Gastroesophageal sphincter (tissue), 3 donors: Measurements from ENCODE around the gene C3orf52.

Experiments used
- EP300 ChIP-seq: sonication (generic); formaldehyde crosslinking; IDR thresholded peaks from one replicate; pipeline ENCODE4 v1.6.1; 2017; ENCODE audit warnings: antibody characterized with exemption, mild to moderate bottlenecking
- POLR2AphosphoS5 ChIP-seq: sonication (generic); formaldehyde crosslinking; IDR thresholded peaks from one replicate; pipeline ENCODE4 v1.6.1; 2017; ENCODE audit warnings: antibody characterized with exemption
- TF ChIP-seq, protein P1 (sequence below), 4 experiments: fragments of 200-600 bp in 2 of 4; fragments of 450-650 bp in 2 of 4; sonication (generic) in 1 of 4; IDR thresholded peaks; one replicate each; pipeline ENCODE4 v1.5.1; 2017 to 2019; ENCODE audit warnings: antibody characterized with exemption in 4 of 4, mild to moderate bottlenecking in 2 of 4, moderate library complexity in 2 of 4

DNA sequence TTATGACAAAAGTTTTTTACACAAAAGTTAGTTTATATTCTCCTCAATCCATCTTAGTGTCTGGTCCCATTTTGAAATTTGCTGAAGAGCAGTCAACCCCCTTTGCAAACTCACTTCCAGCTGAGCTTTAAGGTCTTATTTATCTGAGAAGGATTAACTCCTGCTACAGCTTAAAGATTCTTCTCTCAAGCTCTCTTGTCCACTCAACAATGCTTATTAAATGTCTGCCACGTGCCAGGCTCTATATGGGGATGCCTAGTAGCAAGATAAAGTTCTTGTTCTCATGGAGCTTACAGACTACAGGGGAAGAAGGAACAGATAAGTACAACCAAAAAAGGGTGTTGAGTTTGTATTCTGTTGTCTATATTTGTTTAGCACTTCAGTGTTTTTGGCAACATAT is 33.0 kb upstream of the C3orf52 start:
- TF ChIP-seq EP300 (no peak), POLR2AphosphoS5 (no peak)
- TF ChIP-seq, protein P1, sequence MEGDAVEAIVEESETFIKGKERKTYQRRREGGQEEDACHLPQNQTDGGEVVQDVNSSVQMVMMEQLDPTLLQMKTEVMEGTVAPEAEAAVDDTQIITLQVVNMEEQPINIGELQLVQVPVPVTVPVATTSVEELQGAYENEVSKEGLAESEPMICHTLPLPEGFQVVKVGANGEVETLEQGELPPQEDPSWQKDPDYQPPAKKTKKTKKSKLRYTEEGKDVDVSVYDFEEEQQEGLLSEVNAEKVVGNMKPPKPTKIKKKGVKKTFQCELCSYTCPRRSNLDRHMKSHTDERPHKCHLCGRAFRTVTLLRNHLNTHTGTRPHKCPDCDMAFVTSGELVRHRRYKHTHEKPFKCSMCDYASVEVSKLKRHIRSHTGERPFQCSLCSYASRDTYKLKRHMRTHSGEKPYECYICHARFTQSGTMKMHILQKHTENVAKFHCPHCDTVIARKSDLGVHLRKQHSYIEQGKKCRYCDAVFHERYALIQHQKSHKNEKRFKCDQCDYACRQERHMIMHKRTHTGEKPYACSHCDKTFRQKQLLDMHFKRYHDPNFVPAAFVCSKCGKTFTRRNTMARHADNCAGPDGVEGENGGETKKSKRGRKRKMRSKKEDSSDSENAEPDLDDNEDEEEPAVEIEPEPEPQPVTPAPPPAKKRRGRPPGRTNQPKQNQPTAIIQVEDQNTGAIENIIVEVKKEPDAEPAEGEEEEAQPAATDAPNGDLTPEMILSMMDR (IDR thresholded peaks at IDR 0.05) = no peak
